HG03469 (cell line): ENCODE measurements around the gene CCDC148.

ENCODE experiments used
- ATAC-seq: cut with Tn5 transposase; IDR thresholded peaks from one replicate; pipeline ENCODE4 v1.9.1; 2021; ENCODE audit warnings: mild to moderate bottlenecking, moderate library complexity, moderate number of reproducible peaks; ENCODE audit not compliant: unreplicated experiment

Gene CCDC148

GRCh38 chr2:158456309-158457066 is at the start of gene CCDC148, which contains the start of gene PKP4:
CCDC148 (minus strand) TSS chr2:158456753; CDS start chr2:158456439, 314 bp downstream.
PKP4 (plus strand) TSS chr2:158456952; CDS start chr2:158533185, 76,233 bp downstream.
- peak; percentile 91 for ATAC-seq

DNA sequence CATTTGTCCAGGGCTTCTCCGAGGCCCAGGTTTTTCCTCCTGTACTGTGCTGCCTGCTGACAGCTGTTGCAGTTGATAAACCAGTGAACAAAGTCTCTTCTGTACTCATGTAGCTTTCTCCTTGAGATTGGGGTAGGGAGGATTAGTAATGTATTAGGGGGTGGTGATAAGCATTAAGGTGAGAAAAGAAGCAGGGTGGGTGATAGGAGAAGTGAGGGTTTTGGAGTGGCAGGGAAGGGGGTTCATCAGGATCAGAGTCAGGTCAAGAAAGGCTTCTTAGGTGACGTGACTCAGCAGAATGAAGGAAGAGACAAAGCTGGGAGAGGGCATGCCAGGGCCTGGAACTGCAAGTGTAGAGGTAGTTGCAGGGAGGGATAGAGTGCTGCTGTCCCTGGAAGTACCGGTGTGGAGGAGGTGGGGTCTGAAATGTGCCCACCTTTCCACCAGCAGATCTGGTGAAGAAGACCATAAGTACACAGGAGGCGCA is 48.9 kb upstream of the CCDC148 start:
- ATAC-seq: no peak

DNA sequence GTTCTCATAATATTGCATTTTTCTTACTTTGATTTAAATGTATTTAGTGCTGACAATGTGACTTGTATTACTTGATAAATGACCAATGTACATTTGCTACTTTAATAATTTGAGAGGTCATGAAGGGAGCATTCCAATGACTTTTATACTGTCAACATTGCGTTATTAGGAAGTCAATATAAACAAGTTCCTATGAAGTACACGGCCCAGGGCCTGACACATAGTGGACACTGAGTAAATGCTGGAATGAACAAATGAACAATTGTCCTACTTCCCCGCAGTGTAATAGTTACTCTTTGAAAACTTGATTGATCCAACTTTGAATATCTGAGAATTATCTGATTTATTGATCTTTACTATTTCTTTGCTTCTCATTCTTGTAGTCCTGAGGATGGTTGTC is 47.5 kb upstream of the CCDC148 start:
- ATAC-seq: no peak

GRCh38 chr2:158502974-158503373 is 46.4 kb upstream of the CCDC148 start:
- ATAC-seq: no peak

GRCh38 chr2:158501301-158501700 is 44.7 kb upstream of the CCDC148 start:
- no peak for ATAC-seq

GRCh38 chr2:158500333-158500732 is 43.8 kb upstream of the CCDC148 start:
- ATAC-seq: no peak

- no peak for ATAC-seq
Measured at GRCh38 chr2:158499383-158499782, 42.8 kb upstream of the CCDC148 start.

- ATAC-seq: no peak
Measured at GRCh38 chr2:158498749-158499136, 42.2 kb upstream of the CCDC148 start.

- no peak for ATAC-seq
Measured at GRCh38 chr2:158498043-158498748, 41.6 kb upstream of the CCDC148 start.

- ATAC-seq: no peak
Measured at GRCh38 chr2:158497486-158497885, 40.9 kb upstream of the CCDC148 start.

DNA sequence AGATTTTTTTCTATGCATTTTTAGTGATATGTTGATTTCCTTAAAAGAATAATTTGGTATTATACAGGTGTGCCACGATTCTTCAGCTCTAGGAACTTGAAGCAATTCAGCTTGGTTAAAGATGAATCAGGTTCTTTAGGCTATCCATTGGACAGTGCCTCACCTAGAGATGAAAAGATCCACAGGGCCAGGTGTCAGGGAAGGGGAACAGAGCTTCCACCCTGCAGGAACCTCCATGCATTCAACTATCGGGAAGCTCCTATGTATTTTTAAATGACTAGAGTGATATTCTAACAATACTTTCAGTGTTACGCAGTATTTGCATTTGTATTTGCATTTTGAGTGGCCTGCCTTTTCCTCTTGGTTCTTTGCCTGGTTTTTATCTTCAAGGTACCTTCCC is 40.4 kb upstream of the CCDC148 start:
- ATAC-seq: no peak

DNA sequence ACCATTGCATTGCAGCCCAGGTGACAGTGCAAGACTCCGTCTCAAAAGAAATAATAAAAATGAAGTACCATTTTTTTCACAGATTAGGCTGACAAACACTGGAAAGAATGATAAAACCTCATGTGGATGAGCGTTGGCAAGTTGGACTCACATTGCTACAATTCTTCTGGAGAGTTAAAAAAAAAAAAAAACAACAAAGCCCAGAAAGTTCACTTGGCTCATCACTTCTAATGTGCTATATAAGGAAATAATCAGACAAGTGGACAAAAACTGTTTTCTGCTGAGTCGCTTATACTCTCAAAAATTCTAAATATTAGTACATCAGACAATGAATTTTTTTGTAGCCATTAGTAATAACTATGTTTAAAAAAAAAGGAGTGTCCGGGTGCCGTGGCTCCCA is 38.6 kb upstream of the CCDC148 start:
- no peak for ATAC-seq

- ATAC-seq: no peak
Measured at GRCh38 chr2:158493458-158493857, 36.9 kb upstream of the CCDC148 start.

DNA sequence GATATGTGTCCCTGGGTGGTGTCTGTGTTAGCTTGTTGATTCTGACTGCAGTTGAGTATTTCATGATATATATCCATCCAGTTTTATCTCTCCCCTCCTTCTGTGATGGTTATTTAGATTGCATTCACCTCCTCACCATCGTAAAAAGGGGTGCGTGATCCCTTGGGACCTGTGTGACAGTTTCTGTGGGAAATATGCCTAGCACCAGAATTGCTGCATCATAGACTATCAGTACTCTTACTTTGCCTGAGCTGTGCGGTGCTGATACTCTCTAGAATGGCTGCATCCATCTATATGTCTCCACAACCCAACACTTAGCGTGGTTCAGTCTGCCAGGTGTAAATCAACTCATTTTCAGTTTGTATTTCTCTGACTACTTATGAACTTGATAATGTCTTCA is 34.5 kb upstream of the CCDC148 start:
- no peak for ATAC-seq

DNA sequence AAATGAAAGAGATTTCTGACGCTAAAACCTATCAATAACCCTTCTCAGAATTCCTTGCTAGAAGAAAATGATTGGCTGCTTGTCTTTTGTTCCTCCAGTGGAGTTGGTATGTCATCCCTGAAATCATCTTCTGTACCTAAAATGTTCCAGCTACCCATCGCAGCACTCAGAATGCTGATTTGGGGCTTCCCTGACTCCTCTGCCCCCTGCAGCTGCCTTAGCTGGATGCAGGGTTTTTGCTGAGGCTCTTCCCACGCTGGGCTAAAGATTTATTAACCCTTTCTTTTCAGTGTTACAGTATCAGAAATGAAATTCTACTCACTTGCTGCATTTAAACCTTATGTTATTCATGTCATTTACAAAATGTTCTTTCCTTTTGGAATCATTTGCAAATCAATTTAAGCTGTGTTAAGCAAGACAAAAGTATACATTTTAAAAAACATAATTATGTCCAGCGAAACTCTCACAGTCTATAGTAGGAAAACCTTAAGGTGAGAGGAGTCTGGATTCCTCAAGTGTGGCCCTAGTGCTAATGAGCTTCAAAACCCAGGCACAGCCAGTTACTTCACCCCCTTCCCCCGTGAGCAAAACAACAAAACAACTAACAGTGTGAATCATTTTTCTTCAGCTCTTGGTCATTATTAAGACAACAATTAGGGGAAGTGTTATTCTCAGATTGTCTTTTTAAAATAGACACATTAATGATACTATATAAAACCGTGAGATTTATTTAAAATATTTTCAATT is 33.0 kb upstream of the CCDC148 start:
- no peak for ATAC-seq

DNA sequence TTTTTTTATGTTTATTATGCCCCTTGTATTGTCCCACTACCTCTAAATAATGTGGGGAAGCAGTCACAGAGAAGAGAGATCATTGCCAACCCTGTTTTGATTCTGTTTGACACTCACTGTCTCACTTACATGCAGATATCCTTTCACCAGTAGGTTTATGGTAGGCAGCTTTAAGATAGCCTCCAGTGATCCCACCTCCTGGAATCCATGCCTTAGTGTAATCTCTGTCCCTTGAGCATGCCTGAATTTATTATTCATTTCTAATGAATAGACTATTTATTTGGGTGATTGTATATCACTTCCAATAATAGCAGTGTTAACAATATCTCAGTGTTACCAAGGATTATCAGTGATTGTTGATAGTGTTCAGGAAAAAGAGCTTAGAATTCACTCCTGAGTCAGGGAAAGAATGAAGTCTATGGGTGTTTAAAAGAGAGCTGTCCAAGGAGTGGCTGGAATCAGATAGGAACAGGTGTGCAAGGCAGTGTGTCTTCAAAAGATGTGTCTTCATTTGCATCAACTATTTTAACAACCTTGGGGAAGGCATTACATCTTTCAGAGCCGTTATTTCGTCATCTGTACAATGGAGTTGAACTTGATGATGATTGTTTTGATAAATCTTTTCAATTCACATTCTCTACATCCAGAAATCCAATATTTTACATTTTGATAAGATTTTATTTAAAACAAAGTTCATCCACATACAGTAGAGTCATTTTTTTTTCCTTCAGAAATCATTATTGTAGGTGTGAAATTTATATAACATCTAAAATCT is 32.1 kb upstream of the CCDC148 start:
- no peak for ATAC-seq

DNA sequence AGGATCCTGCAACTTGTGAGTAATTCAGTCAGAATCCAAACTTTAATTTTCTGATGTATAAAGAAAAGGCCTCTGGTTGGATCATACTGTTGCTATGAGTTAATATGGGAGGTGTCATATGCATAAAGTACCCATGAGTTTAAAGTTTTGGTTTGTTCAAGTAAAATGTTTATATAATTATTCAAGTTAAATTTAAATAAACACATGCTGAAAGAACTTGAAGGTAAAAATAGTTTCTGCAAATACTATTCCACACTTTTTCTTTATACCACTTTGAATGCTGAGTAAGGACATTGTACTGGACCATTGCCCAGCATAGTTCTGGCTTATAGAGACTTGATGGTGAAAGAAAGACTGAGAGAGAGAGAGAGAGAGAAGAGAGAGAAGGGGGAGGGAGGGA is 30.9 kb upstream of the CCDC148 start:
- no peak for ATAC-seq

DNA sequence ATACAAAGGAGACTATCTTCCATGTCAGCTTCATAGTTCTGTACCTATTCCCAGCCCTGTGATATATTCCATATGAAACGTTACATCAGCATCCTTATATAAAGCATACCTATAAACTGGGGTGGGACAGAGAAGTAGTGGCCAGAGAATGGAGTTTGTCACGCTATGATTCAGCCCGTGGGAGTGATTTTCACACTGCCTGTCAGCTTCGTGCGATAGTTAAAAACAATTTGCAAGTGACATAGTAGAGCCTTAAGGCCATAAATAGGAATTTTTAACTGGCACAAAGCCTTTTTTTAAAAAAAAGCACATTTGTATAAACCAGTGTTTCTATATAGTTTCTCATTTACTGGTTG is 30.4 kb upstream of the CCDC148 start:
- no peak for ATAC-seq

- ATAC-seq: no peak
Measured at GRCh38 chr2:158486150-158486969, 29.8 kb upstream of the CCDC148 start.
